HepG2 (cell line): Measurements from ENCODE around the gene PPFIA3. TPM values are rescaled to one million over a fixed set of nuclear protein-coding genes. Genes with fewer than 3 reads are reported as not detected.

ENCODE experiments used
- CHD2 ChIP-seq: IDR thresholded peaks from 2 replicates; pipeline ENCODE4 v1.6.1; 2011; ENCODE audit warnings: low read depth, low read length, improper control_type of control experiment
- JUN ChIP-seq: sonication (generic); formaldehyde crosslinking; IDR thresholded peaks from 2 replicates; pipeline ENCODE4 v1.4.0; 2020; ENCODE audit warnings: mild to moderate bottlenecking, missing genetic modification reagents
- NBN ChIP-seq: fragments of 450-650 bp; conservative IDR thresholded peaks from 2 replicates; pipeline ENCODE4 v1.6.1; 2017
- ZNF350 ChIP-seq: sonication (generic); formaldehyde crosslinking; IDR thresholded peaks from 2 replicates; pipeline ENCODE4 v1.4.0; 2020; ENCODE audit warnings: mild to moderate bottlenecking, low read depth, missing genetic modification reagents, borderline replicate concordance
- ZNF547 ChIP-seq: sonication (generic); formaldehyde crosslinking; IDR thresholded peaks from 2 replicates; pipeline ENCODE4 v1.5.1; 2020; ENCODE audit warnings: mild to moderate bottlenecking, missing genetic modification reagents
- ZSCAN20 ChIP-seq: sonication (generic); formaldehyde crosslinking; IDR thresholded peaks from 2 replicates; pipeline ENCODE4 v1.4.0; 2020; ENCODE audit warnings: missing genetic modification reagents, mild to moderate bottlenecking, borderline replicate concordance
- polyA plus RNA-seq, 8 experiments: library from polyadenylated mRNA; depleted of rRNA in 3 of 8; stranded (reverse) in 7 of 8; unstranded in 1 of 8; fragments of >200 nt; fragmentation: Illumina TruSeq in 4 of 8; extraction: Trizol in 4 of 8; gene quantifications; 2 replicates each; pipeline versions ENCODE4 v1.2.1 to v1.2.3, GENCODE V29; 2011 to 2016; ENCODE audit warnings: low read depth in 4 of 8, missing spikeins in 1 of 8, mixed read lengths in 1 of 8; ENCODE audit not compliant: insufficient read depth in 1 of 8
- total RNA-seq, 5 experiments: library from RNA; depleted of rRNA; stranded (reverse); fragments of >200 nt; fragmentation: Illumina TruSeq; extraction: Trizol; gene quantifications; 2 replicates each; pipeline ENCODE4 v1.2.3, GENCODE V29; 2016; ENCODE audit warnings: low read depth in 1 of 5
- TF ChIP-seq, protein P1 (sequence below): sonication (generic); formaldehyde crosslinking; IDR thresholded peaks from 2 replicates; pipeline ENCODE4 v1.4.0; 2020; ENCODE audit warnings: missing genetic modification reagents, borderline replicate concordance
- TF ChIP-seq, protein P2 (sequence below): IDR thresholded peaks from 2 replicates; pipeline ENCODE4 v1.4.0; 2020; ENCODE audit warnings: mild to moderate bottlenecking, missing genetic modification reagents
- TF ChIP-seq, protein P3 (sequence below): sonication (generic); formaldehyde crosslinking; IDR thresholded peaks from 2 replicates; pipeline ENCODE4 v1.4.0; 2020; ENCODE audit warnings: low read depth, missing genetic modification reagents

Gene PPFIA3
- total and polyA plus RNA-seq, 2 of the 13 experiments (the other 11 are each of a cell fraction or from before 2014, with no cell fraction given): 6.7 to 8.6 TPM

DNA sequence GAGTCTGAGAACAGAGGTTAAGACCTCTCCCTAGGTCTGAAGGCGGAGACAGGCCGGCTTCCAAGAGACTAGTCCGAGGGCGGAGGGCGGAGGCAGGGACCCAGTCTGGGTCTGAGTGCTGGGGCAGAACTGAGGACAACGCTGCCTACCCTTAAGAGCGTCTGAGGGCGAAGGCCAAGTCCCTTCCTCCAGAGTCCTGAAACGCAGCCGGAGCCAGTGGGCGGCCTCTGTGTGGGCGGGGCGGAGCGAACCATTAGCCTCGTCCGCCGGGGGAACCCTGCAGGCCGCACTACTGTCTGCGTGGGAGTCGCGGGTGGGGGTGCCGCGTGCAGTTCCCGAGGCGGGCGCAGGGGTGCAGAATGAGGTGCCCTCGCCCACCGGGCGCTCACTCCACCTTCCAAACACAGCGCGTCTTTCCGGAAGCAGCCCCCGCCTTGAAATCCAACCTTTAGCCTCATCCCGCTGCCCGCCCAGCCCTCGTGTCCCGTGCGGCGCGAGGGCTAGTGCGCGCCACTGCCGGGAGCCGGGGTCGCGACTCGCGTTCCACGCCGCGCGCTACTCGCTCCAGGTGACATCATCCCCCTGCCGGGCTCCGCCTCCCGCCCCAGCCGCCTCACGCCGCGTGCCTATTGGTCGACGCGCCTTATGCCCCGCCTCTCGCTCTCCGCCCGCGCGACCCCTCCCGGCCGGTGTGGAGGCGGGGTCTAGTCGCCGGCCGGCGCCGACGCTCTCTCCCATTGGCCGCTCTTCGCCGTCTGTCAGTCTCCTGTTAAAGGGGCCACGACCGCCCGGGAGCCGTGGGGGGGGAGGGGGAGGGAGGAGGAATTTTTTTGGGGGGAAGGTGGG is 556 bp upstream of the PPFIA3 start, which contains the start of gene C19orf73 (continued):
- TF ChIP-seq, protein P1, sequence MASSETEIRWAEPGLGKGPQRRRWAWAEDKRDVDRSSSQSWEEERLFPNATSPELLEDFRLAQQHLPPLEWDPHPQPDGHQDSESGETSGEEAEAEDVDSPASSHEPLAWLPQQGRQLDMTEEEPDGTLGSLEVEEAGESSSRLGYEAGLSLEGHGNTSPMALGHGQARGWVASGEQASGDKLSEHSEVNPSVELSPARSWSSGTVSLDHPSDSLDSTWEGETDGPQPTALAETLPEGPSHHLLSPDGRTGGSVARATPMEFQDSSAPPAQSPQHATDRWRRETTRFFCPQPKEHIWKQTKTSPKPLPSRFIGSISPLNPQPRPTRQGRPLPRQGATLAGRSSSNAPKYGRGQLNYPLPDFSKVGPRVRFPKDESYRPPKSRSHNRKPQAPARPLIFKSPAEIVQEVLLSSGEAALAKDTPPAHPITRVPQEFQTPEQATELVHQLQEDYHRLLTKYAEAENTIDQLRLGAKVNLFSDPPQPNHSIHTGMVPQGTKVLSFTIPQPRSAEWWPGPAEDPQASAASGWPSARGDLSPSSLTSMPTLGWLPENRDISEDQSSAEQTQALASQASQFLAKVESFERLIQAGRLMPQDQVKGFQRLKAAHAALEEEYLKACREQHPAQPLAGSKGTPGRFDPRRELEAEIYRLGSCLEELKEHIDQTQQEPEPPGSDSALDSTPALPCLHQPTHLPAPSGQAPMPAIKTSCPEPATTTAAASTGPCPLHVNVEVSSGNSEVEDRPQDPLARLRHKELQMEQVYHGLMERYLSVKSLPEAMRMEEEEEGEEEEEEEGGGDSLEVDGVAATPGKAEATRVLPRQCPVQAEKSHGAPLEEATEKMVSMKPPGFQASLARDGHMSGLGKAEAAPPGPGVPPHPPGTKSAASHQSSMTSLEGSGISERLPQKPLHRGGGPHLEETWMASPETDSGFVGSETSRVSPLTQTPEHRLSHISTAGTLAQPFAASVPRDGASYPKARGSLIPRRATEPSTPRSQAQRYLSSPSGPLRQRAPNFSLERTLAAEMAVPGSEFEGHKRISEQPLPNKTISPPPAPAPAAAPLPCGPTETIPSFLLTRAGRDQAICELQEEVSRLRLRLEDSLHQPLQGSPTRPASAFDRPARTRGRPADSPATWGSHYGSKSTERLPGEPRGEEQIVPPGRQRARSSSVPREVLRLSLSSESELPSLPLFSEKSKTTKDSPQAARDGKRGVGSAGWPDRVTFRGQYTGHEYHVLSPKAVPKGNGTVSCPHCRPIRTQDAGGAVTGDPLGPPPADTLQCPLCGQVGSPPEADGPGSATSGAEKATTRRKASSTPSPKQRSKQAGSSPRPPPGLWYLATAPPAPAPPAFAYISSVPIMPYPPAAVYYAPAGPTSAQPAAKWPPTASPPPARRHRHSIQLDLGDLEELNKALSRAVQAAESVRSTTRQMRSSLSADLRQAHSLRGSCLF (CRISPR knock-in tag): no peak; the same call in 1 of the 2 replicates
- TF ChIP-seq JUN (peak; percentile 89), ZSCAN20 (CRISPR knock-in tag) (peak; percentile 82; the same call in 1 of the 2 replicates), NBN (no peak), CHD2 (peak; percentile 32; the same call in 1 of the 2 replicates), ZNF547 (peak; percentile 71; the same call in 1 of the 2 replicates), ZNF350 (CRISPR knock-in tag) (peak; percentile 72)
- TF ChIP-seq, protein P2, sequence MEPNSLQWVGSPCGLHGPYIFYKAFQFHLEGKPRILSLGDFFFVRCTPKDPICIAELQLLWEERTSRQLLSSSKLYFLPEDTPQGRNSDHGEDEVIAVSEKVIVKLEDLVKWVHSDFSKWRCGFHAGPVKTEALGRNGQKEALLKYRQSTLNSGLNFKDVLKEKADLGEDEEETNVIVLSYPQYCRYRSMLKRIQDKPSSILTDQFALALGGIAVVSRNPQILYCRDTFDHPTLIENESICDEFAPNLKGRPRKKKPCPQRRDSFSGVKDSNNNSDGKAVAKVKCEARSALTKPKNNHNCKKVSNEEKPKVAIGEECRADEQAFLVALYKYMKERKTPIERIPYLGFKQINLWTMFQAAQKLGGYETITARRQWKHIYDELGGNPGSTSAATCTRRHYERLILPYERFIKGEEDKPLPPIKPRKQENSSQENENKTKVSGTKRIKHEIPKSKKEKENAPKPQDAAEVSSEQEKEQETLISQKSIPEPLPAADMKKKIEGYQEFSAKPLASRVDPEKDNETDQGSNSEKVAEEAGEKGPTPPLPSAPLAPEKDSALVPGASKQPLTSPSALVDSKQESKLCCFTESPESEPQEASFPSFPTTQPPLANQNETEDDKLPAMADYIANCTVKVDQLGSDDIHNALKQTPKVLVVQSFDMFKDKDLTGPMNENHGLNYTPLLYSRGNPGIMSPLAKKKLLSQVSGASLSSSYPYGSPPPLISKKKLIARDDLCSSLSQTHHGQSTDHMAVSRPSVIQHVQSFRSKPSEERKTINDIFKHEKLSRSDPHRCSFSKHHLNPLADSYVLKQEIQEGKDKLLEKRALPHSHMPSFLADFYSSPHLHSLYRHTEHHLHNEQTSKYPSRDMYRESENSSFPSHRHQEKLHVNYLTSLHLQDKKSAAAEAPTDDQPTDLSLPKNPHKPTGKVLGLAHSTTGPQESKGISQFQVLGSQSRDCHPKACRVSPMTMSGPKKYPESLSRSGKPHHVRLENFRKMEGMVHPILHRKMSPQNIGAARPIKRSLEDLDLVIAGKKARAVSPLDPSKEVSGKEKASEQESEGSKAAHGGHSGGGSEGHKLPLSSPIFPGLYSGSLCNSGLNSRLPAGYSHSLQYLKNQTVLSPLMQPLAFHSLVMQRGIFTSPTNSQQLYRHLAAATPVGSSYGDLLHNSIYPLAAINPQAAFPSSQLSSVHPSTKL (CRISPR knock-in tag): 0 out of 2 replicates have a peak, but pooled peaks have one; percentile 75
- TF ChIP-seq, protein P3, sequence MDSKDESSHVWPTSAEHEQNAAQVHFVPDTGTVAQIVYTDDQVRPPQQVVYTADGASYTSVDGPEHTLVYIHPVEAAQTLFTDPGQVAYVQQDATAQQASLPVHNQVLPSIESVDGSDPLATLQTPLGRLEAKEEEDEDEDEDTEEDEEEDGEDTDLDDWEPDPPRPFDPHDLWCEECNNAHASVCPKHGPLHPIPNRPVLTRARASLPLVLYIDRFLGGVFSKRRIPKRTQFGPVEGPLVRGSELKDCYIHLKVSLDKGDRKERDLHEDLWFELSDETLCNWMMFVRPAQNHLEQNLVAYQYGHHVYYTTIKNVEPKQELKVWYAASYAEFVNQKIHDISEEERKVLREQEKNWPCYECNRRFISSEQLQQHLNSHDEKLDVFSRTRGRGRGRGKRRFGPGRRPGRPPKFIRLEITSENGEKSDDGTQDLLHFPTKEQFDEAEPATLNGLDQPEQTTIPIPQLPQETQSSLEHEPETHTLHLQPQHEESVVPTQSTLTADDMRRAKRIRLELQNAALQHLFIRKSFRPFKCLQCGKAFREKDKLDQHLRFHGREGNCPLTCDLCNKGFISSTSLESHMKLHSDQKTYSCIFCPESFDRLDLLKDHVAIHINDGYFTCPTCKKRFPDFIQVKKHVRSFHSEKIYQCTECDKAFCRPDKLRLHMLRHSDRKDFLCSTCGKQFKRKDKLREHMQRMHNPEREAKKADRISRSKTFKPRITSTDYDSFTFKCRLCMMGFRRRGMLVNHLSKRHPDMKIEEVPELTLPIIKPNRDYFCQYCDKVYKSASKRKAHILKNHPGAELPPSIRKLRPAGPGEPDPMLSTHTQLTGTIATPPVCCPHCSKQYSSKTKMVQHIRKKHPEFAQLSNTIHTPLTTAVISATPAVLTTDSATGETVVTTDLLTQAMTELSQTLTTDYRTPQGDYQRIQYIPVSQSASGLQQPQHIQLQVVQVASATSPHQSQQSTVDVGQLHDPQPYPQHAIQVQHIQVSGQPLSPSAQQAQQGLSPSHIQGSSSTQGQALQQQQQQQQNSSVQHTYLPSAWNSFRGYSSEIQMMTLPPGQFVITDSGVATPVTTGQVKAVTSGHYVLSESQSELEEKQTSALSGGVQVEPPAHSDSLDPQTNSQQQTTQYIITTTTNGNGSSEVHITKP (CRISPR knock-in tag): peak; percentile 99
